Astrocyte of the hippocampus (primary cell): Measurements from ENCODE around the gene KRTAP16-1.
"Not testable (repeated sequence)": the region's sequence is repeated elsewhere in the genome, so short reads cannot be mapped to it uniquely, and the experiment has no call there.

Experiments used
- DNase-seq: peaks from one replicate; pipeline ENCODE4 v3.0.0; 2011; ENCODE audit warnings: low read depth, low spot score

The KRTAP16-1 gene

DNA sequence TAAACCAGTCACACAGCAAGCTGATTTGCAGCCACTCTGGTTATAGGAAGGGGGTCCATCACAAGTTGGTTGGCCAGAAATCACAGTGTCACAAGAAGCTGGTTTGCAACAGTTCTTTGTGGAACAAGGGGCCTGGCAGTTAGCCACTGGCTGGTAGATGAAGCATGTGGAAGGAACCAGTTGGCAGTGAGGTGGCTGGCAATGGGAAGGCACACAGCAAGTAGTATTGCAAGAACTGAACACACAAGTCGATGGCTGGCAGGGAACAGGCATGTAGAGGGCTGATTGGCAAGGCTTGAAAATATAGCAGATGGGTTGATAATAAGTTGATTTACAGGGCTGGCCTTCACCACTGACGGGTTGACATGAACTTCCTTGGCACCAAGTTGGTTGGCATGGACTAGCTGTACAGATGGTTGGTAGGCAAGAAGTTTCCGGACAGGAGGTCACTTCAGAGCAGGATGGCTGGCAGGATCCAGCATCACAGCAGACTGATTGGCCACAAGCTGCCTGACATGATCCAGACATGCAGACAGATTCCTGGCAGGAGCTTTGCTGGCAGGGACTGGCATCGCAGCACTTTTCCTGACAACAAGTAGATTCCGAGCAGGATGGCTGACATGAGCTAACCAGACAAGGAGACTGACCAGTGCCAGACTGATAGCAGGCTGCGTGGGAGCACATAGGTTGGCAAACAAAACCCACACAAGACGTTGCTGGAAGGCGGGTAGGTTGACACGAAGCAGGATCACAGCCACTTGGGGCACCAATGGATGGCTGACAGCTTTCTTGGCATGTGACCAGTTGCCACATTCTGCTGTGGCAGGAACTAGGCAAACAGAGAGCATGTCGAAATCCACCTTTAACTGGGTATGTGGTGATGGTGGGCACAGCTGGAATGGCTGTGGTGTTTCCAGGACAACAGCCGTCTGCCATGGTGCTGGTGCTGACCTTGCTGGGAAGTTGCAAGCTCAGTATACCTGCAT, 6.9 kb downstream of the KRTAP16-1 start, which contains the start of gene KRTAP29-1:
Gene KRTAP29-1 (minus strand): TSS at position 936 of the 986 bp plus-strand sequence. CDS start 0 bp downstream, at position 936.
- no peak for DNase-seq

DNA sequence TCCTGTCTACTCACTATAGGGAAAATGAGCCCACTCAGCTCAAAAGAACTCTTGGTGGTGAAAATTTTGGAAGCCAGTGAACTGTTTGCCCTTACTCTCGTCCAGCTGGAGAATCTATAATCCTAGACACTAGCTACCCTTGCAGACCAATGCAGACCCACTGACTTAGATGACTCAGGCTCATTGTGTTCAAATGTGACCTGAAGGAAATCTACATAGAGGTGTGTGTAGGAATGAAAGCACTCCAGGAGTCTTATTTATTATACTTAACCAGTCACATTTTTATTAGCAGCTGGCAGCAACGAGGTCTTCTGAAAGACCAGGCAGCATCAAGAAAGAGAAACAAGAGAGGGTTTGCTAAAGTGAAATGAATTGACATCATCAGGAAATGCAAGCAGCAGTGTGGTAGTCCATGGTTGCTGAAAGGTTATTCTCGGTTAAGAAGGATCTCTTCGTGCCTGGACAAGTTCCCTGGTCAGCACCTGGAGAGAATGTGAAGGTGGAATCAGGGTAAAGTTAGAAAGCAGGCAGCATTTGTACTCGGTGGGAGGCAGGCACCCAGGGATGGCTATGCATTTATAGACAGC, 7.8 kb downstream of the KRTAP16-1 start:
- DNase-seq, result no peak

DNA sequence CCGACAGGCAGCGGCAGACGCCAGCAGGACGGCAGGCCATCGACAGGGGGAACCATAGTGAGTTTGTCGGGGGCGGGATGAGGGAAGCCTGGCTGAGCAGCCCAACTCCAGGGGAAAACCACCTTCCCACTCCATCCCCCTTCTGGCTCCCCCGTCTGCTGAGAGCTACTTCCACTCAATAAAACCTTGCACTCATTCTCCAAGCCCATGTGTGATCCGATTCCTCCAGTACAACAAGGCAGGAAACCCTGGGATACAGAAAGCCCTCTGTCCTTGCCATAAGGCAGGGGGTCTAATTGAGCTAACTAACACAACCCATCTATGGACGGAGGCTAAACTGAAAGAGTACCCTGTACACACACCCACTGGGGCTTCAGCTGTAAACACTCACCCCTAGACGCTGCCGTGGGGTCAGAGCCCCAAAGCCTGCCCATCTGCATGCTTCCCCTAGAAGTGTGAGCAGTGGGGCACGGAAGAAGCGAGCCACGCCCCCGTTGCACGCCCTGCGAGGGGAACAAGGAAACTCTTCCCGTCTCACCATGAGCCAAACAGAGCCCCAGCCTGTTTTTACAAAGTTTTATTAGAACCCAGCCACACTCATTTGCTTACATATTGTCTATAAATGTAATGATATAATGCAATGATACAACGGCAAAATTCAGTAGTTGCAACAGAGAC, 10.5 kb downstream of the KRTAP16-1 start:
- DNase-seq, result no peak

DNA sequence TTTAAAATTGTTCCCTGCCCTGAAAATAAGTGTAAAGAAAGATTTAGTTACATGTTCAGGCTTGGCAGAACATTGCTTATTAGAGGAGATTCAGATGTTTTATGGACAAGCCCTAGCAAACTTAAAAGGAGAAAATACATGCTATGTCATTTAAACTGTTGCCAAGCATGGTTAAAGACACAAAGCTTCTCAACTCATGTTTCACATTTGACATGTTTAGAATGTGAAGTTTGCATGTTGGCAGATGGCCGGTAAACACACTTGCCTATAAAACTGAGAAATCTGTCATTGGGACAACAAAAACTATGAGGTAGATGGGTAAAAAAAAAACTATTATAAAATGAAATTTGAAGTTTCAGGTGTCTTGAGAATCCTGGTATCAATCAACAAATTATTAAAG, 12.3 kb downstream of the KRTAP16-1 start:
- no peak for DNase-seq

DNA sequence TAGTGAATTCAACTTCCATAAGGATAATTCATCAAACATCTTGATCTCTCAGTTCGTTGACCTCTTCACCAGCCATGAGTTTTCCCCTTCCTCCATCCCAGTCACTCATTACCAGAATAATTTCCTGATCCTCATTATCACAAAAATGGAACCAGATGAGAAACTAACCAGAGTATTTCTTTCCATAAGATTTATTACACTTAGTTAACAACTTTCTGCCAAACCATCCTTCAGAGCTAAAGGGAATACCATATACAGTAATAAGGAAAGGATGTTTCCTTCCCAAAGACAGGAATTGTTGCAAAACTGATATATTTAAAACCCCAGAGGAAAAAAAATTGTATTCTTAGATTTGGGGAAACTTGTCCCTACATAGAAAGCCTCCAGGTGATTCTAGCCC, 15.1 kb downstream of the KRTAP16-1 start:
- DNase-seq, result no peak

DNA sequence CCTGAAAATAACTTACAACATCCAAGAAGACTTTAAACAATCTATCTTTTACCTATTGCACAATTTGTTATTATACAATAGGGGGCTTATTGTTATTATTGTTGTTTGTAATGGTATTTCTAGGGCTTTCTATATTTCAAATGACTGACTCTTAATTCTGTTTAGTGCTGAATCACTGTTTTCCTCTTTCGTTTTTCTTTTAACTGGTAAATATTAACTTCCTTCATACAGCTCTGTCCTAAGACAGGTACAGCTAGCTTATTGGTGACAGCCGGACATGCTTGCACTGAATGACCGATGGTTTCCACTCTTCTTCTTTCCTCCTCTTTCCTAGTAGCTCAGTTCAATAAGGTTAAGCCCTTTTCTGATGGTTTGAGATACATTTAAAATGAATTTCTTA, 22.1 kb downstream of the KRTAP16-1 start:
- no peak for DNase-seq

DNA sequence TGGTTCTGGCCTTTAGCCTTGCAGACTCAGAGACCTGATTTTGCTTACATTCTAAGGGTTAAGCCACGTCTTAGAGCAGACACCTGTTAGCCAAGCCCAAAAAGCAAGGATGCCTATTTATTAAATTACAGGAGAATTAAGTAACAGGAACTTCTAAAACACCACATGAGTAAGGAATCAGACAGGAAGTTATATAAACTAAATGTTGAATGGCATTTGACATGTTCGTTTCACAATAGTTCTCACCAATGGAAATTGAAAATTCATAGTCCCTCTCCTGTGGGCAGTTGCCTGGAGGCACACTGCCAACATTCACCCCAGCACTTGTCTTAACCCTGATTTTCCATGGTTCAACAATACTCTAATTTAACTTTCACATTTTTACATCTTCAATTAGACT, 24.6 kb downstream of the KRTAP16-1 start:
- no peak for DNase-seq

DNA sequence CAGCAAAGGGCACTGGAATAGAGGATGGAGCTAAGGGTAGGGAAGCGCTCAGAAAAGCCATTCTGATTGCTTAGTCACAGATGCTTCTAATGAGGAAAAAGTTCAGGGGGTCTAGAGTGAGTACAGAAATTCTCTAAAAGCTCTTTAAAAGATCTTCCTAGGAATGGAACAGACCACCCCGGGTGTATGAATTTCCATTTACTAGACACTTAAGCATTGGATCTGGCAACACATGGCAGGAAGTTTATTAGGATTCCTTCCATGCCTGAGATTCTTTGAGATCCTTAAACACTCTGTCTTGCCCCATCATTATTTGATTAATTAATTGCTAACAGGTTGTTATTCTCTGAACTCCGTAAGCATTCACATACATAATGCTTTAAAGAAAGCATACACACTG, 25.1 kb downstream of the KRTAP16-1 start:
- DNase-seq, result no peak

DNA sequence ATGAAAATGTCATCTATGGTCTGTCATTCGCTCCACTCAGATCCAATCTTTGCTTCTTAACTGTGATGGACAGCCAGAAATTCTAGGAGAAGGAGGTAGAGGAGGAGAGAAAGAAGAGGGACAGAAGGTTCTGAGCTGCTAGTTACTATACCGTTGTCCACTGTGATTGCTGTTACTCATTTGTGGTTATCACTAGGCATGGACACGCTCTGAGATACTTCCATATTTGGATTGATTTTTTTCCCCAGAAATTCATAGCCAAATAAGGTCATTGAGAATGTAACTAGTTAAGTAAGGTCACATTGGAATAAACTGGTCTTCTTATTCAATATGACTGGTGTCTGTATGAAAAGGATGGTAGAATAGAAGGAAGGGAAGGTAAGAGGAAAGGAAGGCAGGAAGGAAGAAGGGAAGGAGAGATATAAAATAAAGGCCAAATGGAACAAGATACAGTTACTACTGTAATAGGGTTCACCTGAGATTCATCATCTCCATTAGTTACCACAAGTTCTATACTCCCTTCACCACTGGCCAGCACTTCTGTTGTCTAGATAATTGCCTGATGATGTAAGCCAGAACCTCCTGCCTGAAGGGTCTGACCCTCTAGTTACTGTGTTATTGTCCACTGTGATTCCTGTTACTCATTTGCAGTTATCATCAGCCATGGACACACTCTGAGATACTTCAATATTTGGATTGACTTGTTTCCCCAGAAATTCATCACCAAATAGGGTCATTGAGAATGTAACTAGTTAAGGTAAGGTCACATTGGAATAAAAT, 30.7 kb downstream of the KRTAP16-1 start:
- DNase-seq, result no peak

DNA sequence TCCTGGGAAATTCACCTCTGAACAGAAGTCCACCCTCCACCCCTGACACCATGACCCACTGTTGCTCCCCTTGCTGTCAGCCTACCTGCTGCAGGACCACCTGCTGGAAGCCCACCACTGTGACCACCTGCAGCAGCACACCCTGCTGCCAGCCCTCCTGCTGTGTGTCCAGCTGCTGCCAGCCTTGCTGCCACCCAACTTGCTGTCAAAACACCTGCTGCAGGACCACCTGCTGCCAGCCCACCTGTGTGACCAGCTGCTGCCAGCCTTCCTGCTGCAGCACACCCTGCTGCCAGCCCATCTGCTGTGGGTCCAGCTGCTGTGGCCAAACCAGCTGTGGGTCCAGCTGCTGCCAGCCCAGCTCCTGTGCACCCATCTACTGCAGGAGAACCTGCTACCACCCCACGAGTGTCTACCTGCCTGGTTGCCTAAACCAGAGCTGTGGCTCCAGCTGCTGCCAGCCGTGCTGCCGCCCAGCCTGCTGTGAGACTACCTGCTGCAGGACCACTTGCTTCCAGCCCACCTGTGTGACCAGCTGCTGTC, 33.4 kb downstream of the KRTAP16-1 start, which contains the start of gene KRTAP9-7:
Gene KRTAP9-7 (plus strand): TSS at position 51 of the 543 bp plus-strand sequence. CDS start 0 bp downstream, at position 51.
- not testable (repeated sequence) for DNase-seq

DNA sequence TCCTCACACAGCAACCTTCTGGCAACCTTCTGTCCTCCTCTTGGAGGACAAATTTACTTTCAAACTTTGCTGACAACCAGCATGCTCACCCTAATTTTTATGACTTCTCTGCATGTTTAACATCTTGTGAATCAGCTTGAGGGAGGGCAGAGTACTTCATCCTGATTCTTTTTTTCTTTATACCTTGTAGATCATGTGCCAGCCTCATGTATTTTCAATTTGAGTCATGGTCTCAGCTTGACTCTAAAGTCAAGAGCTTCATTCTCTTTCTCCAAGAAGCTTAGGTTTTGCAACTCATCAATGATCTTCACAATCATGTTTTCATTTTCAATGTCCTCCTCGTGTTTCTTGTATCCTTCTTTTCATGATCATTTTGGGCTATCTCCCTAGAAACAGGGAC, 37.3 kb downstream of the KRTAP16-1 start:
- no peak for DNase-seq

DNA sequence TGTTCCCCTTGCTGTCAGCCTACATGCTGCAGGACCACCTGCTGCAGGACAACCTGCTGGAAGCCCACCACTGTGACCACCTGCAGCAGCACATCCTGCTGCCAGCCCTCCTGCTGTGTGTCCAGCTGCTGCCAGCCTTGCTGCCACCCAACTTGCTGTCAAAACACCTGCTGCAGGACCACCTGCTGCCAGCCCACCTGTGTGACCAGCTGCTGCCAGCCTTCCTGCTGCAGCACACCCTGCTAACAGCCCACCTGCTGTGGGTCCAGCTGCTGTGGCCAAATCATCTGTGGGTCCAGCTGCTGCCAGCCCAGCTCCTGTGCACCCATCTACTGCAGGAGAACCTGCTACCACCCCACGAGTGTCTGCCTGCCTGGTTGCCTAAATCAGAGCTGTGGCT, 37.8 kb downstream of the KRTAP16-1 start:
- DNase-seq, result not testable (repeated sequence)

DNA sequence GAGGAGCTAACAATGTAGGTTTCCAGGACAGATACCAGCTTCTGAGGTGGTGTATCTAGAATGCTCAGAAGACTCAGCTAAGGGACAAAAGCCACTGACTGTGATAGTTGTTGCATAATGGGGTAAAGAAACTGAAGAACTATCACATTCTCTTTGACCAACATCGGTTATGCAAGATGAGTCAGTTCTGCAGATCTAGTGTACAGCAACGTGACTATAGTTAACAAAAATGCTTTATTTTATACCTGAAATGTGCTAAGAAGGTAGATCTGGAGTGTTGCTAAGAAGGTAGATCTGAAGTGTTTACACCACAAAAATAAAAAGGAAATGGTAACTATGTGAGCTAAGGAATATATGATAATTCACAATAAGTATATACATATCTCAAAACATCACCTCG, 41.4 kb downstream of the KRTAP16-1 start:
- DNase-seq, result no peak

DNA sequence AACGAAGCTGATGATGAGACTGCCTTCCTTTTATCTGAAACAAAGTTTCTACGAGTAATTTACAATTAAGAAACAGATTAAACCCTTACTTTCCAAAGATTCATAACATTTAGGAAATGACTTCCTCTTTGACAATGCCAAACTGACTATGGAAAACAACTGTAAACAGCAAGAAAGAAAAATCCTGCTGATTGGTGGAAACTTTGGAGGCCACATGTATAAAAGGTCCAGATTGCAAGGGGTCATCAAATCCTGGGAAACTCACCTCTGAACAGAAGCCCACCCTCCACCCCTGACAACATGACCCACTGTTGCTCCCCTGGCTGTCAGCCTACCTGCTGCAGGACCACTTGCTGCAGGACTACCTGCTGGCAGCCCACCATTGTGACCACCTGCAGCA, 44.0 kb downstream of the KRTAP16-1 start, which contains the start of gene KRTAP9-6:
Gene KRTAP9-6 (plus strand): TSS at position 301 of the 400 bp plus-strand sequence. CDS start 0 bp downstream, at position 301.
- no peak for DNase-seq

DNA sequence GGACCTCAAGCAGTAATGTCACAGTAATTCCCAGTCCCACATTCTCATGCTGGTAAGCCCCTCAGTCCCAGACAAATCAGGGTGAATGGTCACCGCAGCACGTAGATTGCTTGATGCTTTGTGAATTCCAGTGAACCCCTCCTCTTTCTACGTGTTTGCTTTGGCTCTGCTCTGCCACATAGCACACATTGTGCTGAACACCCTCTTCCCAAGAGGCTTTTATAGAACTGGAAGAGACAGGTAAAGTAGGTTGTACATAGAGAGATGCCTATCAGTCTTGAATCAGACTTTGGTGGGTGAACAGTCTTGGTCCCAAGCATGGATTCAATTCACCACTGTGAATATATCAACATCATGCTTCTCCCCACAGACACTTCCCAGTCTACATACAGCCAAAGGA, 44.5 kb downstream of the KRTAP16-1 start:
- no peak for DNase-seq

DNA sequence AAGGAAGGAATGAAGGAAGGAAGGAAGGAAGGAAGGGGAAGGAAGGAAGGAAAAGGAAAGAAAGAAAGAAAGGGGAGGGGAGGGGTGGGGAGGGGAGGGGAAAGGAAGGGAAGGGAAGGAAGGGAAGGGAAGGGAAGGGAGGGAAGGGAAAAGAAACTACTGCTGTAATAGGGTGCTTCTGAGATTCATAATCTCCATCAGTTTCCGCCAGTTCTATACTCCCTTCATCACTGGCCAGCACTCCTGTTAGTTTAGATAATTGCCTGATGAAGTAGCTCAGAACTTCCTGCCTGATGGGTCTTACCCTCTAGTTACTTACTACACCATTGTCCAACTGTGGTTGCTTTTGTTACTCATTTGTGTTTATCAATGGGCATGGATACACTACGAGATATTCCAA, 45.9 kb downstream of the KRTAP16-1 start:
- DNase-seq, result no peak

DNA sequence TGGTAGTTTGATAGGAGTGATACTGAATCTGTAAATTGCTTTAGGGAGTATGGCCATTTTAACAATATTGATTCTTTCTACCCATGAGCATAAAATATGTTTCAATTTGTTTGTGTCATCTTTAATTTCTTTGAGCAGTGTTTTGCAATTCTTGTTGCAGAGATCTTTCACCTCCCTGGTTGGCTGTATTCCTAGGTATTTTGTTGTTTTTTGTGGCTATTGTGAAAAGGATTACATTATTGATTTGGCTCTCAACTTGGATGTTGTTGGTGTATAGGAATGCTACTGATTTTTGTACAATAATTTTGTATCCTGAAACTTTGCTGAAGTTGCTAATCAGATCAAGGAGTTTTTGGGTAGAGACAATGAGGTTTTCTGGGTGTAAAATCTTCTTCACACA, 50.7 kb downstream of the KRTAP16-1 start:
- DNase-seq, result no peak
